Pancreas (tissue), 10 donors: ENCODE results near the gene PPIA. TPM values are rescaled to one million over a fixed set of nuclear protein-coding genes. Genes with fewer than 3 reads are reported as not detected.

ENCODE experiments used
- ATAC-seq, 4 donors: fragments of 200-7000 bp; cut with Tn5 transposase; one replicate each; pipeline versions ENCODE4 v1.8.0 to v1.9.1; 2020; ENCODE audit warnings: mild to moderate bottlenecking in 4 of 4, moderate library complexity in 4 of 4
- DNase-seq, 6 donors: peaks; one replicate each; pipeline ENCODE4 v3.0.0-alpha.2; 2020
- FAIRE-seq: peaks from 2 replicates; lab custom pipeline; 2012; peaks lifted over from hg19 to GRCh38; lab: Jason Lieb, UNC
- H3K27ac ChIP-seq, 4 donors: fragments of 200-600 bp; sonication (generic); 1 replicate in 3 of 4; 2 replicates in 1 of 4; pipeline versions ENCODE4 v1.5.0 to v1.8.0; 2020
- H3K27me3 ChIP-seq, 4 donors: fragments of 200-600 bp; one replicate each; pipeline ENCODE4 v1.8.0; 2021
- H3K36me3 ChIP-seq, 3 donors: fragments of 200-600 bp; sonication (generic) in 1 of 3; one replicate each; pipeline versions ENCODE4 v1.5.0 to v1.8.0; 2020 to 2021
- H3K4me1 ChIP-seq, 3 donors: fragments of 200-600 bp; one replicate each; pipeline ENCODE4 v1.8.0; 2021
- H3K4me3 ChIP-seq, 4 donors: fragments of 200-600 bp; sonication (generic) in 2 of 4; one replicate each; pipeline versions ENCODE4 v1.5.0 to v1.8.0; 2020 to 2021
- H3K9me3 ChIP-seq, 4 donors: fragments of 200-600 bp; one replicate each; pipeline ENCODE4 v1.8.0; 2021
- CTCF ChIP-seq, 4 donors: fragments of 200-600 bp; sonication (generic) in 3 of 4; IDR thresholded peaks; one replicate each; pipeline versions ENCODE4 v1.5.0 to v1.8.0; 2021; ENCODE audit warnings: antibody characterized with exemption in 4 of 4
- WGBS, 2 donors: extraction: QIAGEN DNeasy Blood & Tissue Kit; methylation state at CpG; one replicate each; pipeline ENCODE4 v1.1.7; 2013; 5-methylcytosine and 5-hydroxymethylcytosine counted together
- intact Hi-C, 3 donors: fragments of 100-400 bp; cut with DNase I; formaldehyde crosslinking; loops; one replicate each; pipeline versions ENCODE4 v1.11.1 to v1.14.2; 2022
- polyA plus RNA-seq, 2 donors: library from polyadenylated mRNA; stranded (reverse); fragments of 200-250 nt; gene quantifications; one replicate each; pipeline ENCODE4 v1.2.3, GENCODE V29; 2013
- total RNA-seq, 6 donors: library from RNA; stranded (reverse); fragmentation: NEBNext Ultra II Directional in 4 of 6; extraction: Animal tissue kit (Norgen Biotek cat#: 25700) in 4 of 6; gene quantifications; one replicate each; pipeline versions ENCODE4 v1.2.1 to v1.2.4, GENCODE V29; 2021 to 2023
- donor health status: healthy with polysubstance abuse.
- donor health status: DM: no; HTN: no; CAD: no; lungs with moderate emphysema.
- donor health status: DM: no; HTN: no; CAD: no.
- donor health status: control.
- donor health status: control.
- donor health status: Bipolar disorder and iron deficiency.
- donor health status: DM: yes; HTN: yes; CAD: no.
- donor health status: DM: no; HTN: no; CAD: no.
- donor health status: DM: no; HTN: no; CAD: no.
- donor health status: DM: yes; HTN: yes; CAD: no.

The PPIA gene
- total and polyA plus RNA-seq, 8 donors, result 281 to 1,024 (median 522) TPM

- no peak overlapping the region for H3K4me3 ChIP-seq
- TF ChIP-seq CTCF (IDR thresholded peaks at IDR 0.05), result no peak
- WGBS, 2 donors, result 92 to 93% methylated on average over 5 of the region's 5 CpGs
- peaks cover 8 to 30% (median 10%) of the 10 kb centered on the region in 3 donors for H3K36me3 ChIP-seq
- no peak for DNase-seq
- H3K4me1 ChIP-seq, result no peaks in the 10 kb centered on the region
- FAIRE-seq, result no peak
- H3K9me3 ChIP-seq, result no peaks in the 10 kb centered on the region
- no peak overlapping the region for H3K27ac ChIP-seq
- no peak for ATAC-seq
- intact Hi-C loops, result no loop called here
- no peaks in the 10 kb centered on the region for H3K27me3 ChIP-seq
Measured at GRCh38 chr7:44805950-44806349, 9.5 kb downstream of the PPIA start.

GRCh38 chr7:44808914-44809393, 12.5 kb downstream of the PPIA start:
- Histone ChIP-seq H3K4me3 (no peak overlapping the region), H3K27me3 (no peaks in the 10 kb centered on the region), H3K36me3 (peaks cover 0 to 4% (median 0%) of the 10 kb centered on the region in 3 donors), H3K9me3 (no peaks in the 10 kb centered on the region), H3K4me1 (no peaks in the 10 kb centered on the region), H3K27ac (no peak overlapping the region)
- 78 to 88% methylated on average over 4 of the region's 4 CpGs for WGBS, 2 donors
- no peak for ATAC-seq
- no peak for TF ChIP-seq CTCF (IDR thresholded peaks at IDR 0.05)
- DNase-seq, result no peak
- no peak for FAIRE-seq
- intact Hi-C loops, result no loop called here

GRCh38 chr7:44811093-44811492, 14.6 kb downstream of the PPIA start:
- intact Hi-C loops, result no loop called here
- no peak for TF ChIP-seq CTCF (IDR thresholded peaks at IDR 0.05)
- no peaks in the 10 kb centered on the region for H3K36me3 ChIP-seq
- H3K9me3 ChIP-seq, result no peaks in the 10 kb centered on the region
- ATAC-seq (no peak), FAIRE-seq (no peak), DNase-seq (no peak)
- H3K4me3 ChIP-seq, result no peak overlapping the region
- H3K4me1 ChIP-seq, result no peaks in the 10 kb centered on the region
- no peaks in the 10 kb centered on the region for H3K27me3 ChIP-seq
- H3K27ac ChIP-seq, result no peak overlapping the region

- Histone ChIP-seq H3K36me3 (no peaks in the 10 kb centered on the region), H3K4me1 (no peaks in the 10 kb centered on the region), H3K27me3 (no peaks in the 10 kb centered on the region), H3K27ac (no peak overlapping the region), H3K9me3 (no peaks in the 10 kb centered on the region), H3K4me3 (no peak overlapping the region)
- no peak for TF ChIP-seq CTCF (IDR thresholded peaks at IDR 0.05)
- ATAC-seq, result no peak
- intact Hi-C loops, result no loop called here
- WGBS, 2 donors, result 87 to 92% methylated on average over 6 of the region's 6 CpGs
- no peak for FAIRE-seq
- no peak for DNase-seq
Measured at GRCh38 chr7:44811571-44811970, 15.1 kb downstream of the PPIA start.

- ATAC-seq (no peak), FAIRE-seq (no peak), DNase-seq (no peak)
- TF ChIP-seq CTCF (IDR thresholded peaks at IDR 0.05), result no peak
- H3K27ac ChIP-seq, result no peak overlapping the region
- no peaks in the 10 kb centered on the region for H3K9me3 ChIP-seq
- no peaks in the 10 kb centered on the region for H3K27me3 ChIP-seq
- no peaks in the 10 kb centered on the region for H3K4me1 ChIP-seq
- no peaks in the 10 kb centered on the region for H3K36me3 ChIP-seq
- no peak overlapping the region for H3K4me3 ChIP-seq
- WGBS, 2 donors, result 90 to 100% methylated on average over 2 of the region's 2 CpGs
- intact Hi-C loops, result no loop called here
Measured at GRCh38 chr7:44814919-44815318, 18.4 kb downstream of the PPIA start.
